Cardiac fibroblast (primary cell): ENCODE results near the gene DLX4.

Experiments
- DNase-seq, 2 donors: peaks; one replicate each; pipeline versions ENCODE4 v3.0.0 to v3.0.0-alpha.2; 2010; ENCODE audit warnings: low read depth in 2 of 2
- H3K4me3 ChIP-seq, 2 donors: replicated peaks in 1 of 2; 1 replicate in 1 of 2; 2 replicates in 1 of 2; pipeline ENCODE4 v1.5.1; 2011; ENCODE audit warnings: low read depth in 2 of 2, low read length in 2 of 2, mild to moderate bottlenecking in 2 of 2, moderate library complexity in 1 of 2
- CTCF ChIP-seq: IDR thresholded peaks from one replicate; pipeline ENCODE4 v1.5.1; 2011; ENCODE audit warnings: low read depth, mild to moderate bottlenecking, low read length, inconsistent platforms

The DLX4 gene

GRCh38 chr17:49990921-49991320 is 21.9 kb downstream of the DLX4 start:
- no peak for TF ChIP-seq CTCF
- no peak for DNase-seq
- H3K4me3 ChIP-seq = no peak overlapping the region

GRCh38 chr17:49991409-49991808 is 22.4 kb downstream of the DLX4 start:
- no peak for TF ChIP-seq CTCF
- no peak for DNase-seq
- no peak overlapping the region for H3K4me3 ChIP-seq

GRCh38 chr17:49992191-49992932 is 23.4 kb downstream of the DLX4 start:
- H3K4me3 ChIP-seq = no peak overlapping the region
- TF ChIP-seq CTCF = no peak
- DNase-seq = no peak

- DNase-seq = no peak
- no peak for TF ChIP-seq CTCF
- peak overlapping the region in 1 of 2 donors; percentile 21 for H3K4me3 ChIP-seq
Measured at GRCh38 chr17:49992933-49993422, 24.0 kb downstream of the DLX4 start.

- H3K4me3 ChIP-seq = peak overlapping the region; percentile 17 to 21
- DNase-seq = no peak
- TF ChIP-seq CTCF = no peak
Measured at GRCh38 chr17:49993423-49994060, 24.6 kb downstream of the DLX4 start.

- DNase-seq = no peak
- H3K4me3 ChIP-seq = peak overlapping the region; percentile 11 to 18
- peak; percentile 14 for TF ChIP-seq CTCF
Measured at GRCh38 chr17:49994085-49995054, 25.4 kb downstream of the DLX4 start.
